GM21717 (cell line): ENCODE results near the gene CYBC1.

Source experiments
- ATAC-seq: cut with Tn5 transposase; IDR thresholded peaks from one replicate; pipeline ENCODE4 v1.9.1; 2021; ENCODE audit warnings: mild to moderate bottlenecking, moderate library complexity; ENCODE audit not compliant: unreplicated experiment

The CYBC1 gene

DNA sequence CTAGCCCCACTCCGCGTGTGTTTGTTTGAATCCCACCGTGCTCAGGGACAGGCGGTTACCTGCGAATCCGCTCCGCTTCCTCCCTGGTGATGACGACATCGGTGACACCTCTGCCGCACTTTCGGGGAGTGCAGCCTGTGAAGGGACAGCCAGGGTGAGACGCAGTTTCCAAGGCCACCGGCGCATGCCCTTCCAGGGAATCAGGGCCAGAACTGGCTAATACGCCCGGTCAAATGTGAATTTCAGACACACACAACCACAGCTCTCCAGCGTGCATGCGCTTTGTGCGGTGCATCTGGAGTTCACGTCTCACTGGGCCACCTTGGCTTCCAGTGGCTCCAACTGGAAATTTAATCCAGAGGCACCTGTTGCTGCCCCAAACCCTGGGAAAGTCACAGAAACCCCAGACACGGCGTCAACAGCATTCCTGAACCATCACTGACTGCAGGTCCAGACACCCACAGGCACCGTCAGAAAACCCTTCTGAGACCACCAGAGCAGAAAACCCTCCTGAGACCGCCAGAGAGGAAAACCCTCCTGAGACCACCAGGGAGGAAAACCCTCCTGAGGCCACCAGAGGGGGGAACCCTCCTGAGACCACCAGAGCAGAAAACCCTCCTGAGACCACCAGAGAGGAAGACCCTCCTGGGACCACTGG lies 39.0 kb downstream of the CYBC1 start:
- ATAC-seq, result no peak

- ATAC-seq, result no peak
Observed at GRCh38 chr17:82410014-82410716, 40.4 kb downstream of the CYBC1 start.

GRCh38 chr17:82408938-82409318 lies 41.6 kb downstream of the CYBC1 start:
- ATAC-seq, result no peak

- no peak for ATAC-seq
Observed at GRCh38 chr17:82408288-82408937, 42.1 kb downstream of the CYBC1 start.

DNA sequence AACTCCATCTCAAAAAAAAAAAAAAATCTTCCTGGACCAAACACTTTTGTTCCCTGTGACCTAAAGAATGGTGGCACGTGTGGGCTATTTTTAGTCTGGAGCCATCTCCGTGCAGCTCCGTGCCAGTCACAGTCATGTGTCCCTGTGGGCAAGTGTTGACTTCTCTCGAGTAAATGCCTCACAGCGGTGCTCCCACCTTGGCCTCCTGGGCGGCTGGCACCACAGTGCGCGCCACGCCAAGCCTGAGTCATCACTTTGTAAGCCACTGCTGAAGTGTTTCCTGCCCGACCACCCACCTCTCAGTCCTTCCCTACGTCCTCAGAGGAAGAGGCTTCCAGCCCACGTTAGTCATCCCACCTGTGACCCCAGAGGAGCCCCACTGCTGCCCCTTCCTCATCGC lies 43.3 kb downstream of the CYBC1 start:
- no peak for ATAC-seq

DNA sequence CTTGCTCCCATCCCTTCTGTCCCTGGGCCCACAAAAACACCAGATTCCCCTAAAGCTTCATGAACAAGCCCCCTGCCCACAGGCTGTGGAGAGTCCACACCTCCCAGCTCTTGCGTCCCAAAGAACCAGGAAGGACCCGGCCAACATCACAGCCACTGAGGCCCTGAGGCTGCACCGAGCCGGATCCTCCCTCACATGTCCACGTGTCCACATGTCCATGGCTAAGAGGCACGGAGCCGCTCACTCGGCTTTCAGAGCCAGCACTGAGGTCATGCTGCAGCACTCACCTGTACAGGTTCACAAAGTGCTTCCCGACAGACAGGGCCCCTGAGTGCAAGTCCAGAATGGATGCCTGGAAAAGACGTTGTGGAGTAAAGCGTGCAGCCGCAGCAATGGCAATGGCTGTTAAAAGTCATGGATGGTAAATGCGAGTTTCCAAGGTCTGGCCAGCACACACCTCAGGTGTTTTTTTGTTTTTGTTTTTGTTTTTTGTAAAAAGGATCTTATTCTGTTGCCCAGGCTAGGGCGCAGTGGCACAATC lies 44.4 kb downstream of the CYBC1 start:
- no peak for ATAC-seq

GRCh38 chr17:82405051-82405450 lies 45.5 kb downstream of the CYBC1 start:
- ATAC-seq, result no peak

DNA sequence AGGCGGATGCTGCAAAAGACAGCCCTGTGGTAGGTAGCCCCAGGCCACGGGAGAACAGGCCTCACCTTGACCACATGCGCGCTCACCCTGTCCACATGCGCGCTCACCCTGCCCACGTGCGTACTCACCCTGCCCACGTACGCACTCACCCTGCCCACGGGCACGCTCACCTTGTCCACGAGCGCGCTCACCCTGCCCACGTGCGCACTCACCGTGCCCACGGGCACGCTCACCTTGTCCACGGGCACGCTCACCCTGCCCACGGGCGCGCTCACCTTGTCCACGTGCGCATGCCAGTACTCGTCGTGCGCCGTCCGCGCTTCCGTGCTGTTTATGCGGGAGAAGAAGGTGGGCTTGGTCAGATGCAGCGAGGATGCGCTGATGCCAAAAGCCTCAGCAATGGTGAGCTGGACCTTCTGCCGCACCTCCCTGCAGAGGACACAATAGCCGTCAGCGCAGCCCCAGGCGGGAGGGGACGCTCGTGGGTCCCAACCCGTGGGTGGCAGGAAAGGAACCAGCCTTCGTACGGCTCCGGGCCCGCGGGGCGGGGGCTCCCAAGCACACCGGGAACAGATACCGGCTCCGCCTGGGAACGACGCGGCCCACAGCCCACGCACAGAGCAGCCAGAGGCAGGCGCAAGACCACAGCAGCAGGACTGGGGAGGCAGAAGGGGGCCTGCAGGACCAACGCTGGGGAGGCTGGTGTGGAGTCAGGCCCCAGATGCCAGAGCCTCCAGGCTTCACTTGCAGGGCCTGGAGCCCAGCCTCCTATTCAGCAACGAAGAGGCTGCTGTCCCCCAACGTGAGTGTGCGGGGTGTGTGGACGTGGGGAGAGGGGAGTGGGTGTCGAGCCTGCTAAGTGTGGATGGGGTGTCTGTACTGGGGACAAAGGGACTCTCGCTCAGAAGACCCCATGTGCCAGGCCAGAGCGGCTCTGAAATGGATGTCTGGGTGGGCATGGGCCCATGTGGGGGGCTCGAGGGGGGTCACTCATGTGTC lies 46.6 kb downstream of the CYBC1 start:
- no peak for ATAC-seq

GRCh38 chr17:82402865-82403264 lies 47.7 kb downstream of the CYBC1 start:
- ATAC-seq, result no peak

- ATAC-seq, result no peak
Observed at GRCh38 chr17:82400830-82401229, 49.7 kb downstream of the CYBC1 start.

GRCh38 chr17:82400206-82400605 lies 50.3 kb downstream of the CYBC1 start:
- no peak for ATAC-seq

DNA sequence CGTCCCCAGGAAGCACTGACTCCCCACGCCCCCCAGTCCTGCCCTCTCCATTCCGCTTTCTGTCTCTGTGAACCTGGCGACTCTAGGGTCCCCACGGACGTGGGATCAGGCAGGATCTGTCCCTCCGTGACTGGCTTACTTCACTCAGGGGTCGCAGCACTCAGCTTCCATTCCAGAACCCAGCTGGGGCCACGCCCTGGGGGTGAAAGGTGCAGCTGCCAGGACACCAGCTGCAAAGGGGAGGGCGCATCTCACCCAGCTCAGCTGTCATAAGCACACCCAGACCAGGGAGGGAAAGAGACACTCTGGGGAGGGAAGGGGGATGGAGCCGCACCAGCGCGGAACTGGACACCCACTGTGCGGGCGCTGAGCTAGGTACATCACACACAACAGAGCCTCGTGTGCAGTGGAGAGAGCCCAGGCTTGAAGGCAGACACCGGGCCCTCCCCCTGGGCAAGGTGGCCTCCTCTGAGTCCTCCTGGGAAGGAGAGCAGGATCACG lies 50.9 kb downstream of the CYBC1 start:
- no peak for ATAC-seq

GRCh38 chr17:82399041-82399441 lies 51.5 kb downstream of the CYBC1 start:
- ATAC-seq, result no peak

DNA sequence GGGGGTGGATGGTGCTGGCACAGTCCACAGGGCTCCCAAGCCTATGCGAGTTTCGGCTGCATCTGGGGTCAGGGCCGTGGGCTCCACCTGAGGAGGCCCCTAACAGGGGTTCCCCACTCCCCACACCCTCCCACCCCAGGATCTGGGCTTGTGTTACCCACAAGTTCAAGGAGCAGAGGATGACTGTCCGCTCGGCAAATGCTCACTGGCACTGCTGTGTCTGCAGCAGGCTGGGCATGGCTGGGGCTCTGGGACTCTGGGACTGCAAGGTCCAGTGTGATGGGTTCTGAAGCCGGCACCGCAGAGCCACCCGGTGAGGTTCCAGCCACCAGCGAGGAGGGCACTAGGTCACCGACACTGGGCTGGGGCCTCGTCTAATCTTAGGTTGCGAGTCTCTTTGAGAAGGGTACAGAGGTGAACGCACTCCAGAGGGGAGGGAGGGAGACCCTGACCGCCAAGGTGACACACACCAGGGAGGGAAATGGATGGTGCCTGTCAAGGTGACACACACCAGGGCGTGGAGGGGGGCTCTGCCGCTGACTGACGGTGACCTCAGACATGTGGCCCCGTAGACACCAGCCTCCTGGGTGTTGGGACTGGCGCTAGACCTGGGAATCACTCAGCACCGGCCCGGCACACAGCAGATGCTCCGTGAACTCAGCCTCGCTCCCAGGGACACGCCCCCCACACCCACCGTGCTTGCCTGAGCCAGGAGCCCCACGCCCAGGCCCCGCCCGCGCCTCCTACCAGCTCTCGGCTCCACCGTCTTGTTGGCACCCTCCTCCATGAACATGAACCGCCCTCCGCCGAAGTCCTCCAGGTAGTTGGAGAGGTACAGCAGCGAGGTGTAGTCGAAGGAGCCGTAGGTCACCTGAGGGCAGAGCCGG lies 52.9 kb downstream of the CYBC1 start:
- ATAC-seq, result no peak

DNA sequence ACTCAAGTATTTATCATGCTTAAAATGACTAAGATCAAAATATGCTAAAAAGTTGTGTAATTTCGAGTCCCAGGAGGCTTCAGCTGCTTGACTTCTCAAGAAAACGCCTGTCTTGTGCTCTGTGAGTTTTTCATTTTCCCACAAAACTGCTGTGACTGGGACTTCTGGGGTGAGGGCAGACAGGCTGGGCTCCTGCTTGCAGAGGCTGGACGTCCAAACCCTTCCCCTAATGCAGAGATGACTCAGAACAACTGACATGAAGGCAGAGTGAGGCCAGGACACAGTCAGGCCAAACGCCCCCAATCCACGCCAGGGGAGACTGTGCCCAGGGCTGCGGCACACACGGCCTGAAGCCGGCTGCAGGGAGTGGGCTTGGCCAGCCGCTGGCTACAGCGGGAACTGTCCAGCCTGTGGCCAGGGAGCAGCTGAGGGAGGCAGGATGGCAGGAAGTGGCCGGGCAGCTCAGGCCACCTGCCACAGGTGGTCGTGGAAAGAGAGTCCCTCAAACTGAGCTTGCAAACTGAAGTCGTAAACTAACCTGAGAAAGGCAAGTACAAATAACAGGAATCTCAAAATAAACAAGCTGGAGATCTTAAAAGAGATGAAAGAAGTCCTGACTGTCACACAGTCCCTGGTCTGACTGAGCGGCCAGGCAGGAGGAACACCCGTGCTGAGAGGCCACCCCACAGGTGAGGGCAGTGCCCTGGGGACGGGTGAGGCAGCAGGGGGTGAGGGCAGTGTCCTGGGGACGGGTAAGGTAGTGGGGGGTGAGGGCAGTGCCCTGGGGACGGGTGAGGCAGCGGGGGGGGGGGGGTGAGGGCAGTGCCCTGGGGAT lies 53.7 kb downstream of the CYBC1 start:
- no peak for ATAC-seq

GRCh38 chr17:82394278-82394677 lies 56.3 kb downstream of the CYBC1 start:
- ATAC-seq, result no peak

GRCh38 chr17:82392941-82393340 lies 57.6 kb downstream of the CYBC1 start:
- ATAC-seq, result no peak
